Measurements from ENCODE around the gene CFAP68.

CFAP68 gene, protein sequence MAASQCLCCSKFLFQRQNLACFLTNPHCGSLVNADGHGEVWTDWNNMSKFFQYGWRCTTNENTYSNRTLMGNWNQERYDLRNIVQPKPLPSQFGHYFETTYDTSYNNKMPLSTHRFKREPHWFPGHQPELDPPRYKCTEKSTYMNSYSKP

DNA sequence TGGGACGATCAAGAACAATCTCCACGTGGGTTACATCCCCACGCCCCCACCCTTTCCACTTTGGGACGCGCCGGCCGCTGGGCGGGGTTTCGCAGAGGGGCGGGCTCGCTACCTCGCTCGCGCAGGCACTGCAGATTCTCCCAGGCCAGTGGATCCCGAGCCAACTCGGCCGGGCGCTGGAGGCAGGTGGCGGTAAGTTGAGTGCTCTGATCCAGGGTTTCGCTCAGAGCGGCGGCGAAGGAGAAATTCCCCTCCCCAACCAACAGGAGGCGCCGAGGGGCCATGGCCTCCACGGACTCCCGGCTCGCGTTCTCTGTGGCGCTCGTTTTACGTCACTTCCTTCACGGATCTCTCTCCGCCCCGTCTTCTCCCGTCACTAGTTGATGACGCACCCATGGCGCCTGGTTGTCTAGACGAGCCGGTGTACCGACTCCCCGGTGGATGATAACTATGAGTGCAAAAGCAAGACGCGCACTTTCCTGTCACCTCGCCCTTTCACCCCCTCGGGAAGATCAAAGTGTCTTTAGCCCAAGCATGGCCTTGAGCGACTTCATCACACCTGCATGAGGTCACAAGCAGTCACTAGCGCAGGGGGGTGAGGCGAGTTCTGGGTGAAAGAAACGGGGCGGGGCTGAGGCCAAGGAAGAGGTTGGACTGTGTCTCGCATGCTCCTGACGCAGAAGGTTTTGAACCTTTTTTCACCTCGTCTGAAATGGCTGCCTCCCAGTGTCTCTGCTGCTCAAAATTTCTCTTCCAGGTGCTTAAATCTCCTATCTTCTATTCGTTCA lies at the start of gene CFAP68, which contains the start of gene FDXACB1:
Gene CFAP68, plus strand, starts transcription at position 693 of the 788 bp plus-strand sequence. Its CDS starts 20 bp downstream, at position 713.
Gene FDXACB1, minus strand, starts transcription at position 317 of the 788 bp plus-strand sequence. Its CDS starts 33 bp downstream, at position 284.
- DNase-seq, result peak; percentile 93

DNA sequence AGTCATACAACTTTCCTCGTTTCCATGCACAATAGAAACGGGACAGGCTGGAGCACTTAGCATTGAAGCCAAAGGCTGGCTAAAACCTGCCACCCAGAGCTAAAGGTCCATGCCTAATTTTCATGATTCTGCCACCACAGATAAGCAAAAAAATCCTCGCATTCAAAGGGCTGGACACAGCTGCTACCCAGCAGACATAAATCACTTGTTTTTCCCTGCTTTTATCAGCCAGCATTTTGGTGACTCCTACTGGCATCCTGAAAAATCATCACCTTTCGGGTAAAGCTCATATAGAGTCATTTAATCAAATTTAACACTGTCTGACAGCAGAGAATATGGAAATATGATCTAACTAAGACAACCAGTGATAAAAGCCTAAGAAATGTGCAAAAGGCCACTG lies 45.8 kb upstream of the CFAP68 start:
- DNase-seq, result no peak

- DNase-seq, result no peak
These were observed 44.7 kb upstream of the CFAP68 start for GRCh38 chr11:111834432-111835163.

DNA sequence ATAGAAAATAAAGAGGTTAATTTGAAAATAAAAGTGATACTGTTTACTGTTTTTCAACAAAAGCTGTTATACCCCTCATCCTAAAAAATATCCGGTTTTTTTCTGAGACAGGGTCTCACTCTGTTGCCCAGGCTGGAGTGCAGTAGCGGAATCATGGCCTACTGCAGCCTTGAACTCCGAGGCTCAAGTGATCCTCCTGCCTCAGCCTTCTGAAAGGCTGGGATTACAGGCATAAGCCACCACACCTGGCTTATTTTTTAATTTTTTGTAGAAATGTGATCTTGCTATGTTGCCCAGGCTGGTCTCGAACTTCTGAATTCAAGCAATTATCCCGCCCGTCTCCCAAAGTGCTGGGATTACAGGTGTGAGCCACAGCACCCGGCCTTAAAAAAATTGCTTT lies 43.7 kb upstream of the CFAP68 start:
- no peak for DNase-seq

- no peak for DNase-seq
These were observed 43.2 kb upstream of the CFAP68 start for GRCh38 chr11:111836162-111836561.

- DNase-seq, result no peak
These were observed 42.6 kb upstream of the CFAP68 start for GRCh38 chr11:111836721-111837120.

- no peak for DNase-seq
These were observed 41.9 kb upstream of the CFAP68 start for GRCh38 chr11:111837366-111837891.

GRCh38 chr11:111838054-111838453 lies 41.3 kb upstream of the CFAP68 start:
- no peak for DNase-seq

DNA sequence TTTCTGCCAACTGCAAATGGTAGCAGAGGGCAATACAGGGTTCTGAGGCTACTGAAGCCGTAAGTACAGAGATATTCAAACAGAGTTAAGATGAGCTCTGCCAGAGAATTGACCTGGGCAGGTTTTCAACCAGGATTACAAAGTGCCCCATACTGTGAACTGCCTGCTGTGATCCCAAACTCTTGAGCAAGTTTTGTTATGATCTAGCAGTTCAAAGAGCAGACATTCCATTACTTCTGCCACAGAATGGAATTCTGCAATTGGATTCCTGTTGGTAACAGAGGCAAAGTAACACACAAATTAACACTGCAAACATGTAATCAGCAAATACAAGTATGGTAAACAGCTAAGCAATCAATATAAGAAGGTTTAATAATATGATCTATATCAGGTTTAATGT lies 39.2 kb upstream of the CFAP68 start:
- DNase-seq, result no peak

DNA sequence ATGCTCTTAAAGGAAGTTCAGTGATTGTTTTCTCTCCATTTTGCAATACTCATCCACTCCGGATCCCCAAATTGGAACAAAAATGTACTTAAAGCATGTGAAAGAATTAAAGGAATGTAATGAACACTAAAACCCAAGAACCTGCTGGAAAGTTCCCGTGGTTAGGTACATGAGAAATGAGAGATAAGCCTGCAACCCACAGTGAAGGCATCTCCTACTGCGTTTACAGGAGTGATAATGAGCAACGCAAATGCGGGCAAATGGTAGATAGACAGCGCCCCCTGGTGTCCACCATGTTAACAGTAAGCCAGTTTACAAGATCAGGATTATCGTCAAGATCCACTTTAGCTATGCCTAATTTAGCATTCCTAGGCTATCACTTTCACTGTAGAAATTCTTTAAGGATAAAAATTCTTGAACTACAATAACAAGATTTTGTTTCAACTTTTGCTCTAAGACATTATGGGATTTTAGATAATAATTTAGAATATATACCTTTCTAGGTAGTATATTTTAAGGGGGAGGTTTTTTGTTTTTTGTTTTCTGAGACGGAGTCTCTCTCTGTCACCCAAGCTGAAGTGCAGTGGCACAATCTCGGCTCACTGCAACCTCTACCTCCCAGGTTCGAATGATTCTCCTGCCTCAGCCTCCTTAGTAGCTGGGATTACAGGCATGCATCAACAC lies 37.8 kb upstream of the CFAP68 start:
- peak; percentile 83 to 87 for DNase-seq

GRCh38 chr11:111843661-111844060 lies 35.7 kb upstream of the CFAP68 start:
- DNase-seq, result no peak

- no peak for DNase-seq
These were observed 33.9 kb upstream of the CFAP68 start for GRCh38 chr11:111845276-111846028.

- DNase-seq, result no peak
These were observed 33.3 kb upstream of the CFAP68 start for GRCh38 chr11:111846063-111846462.

GRCh38 chr11:111846636-111847035 lies 32.7 kb upstream of the CFAP68 start:
- DNase-seq, result no peak

DNA sequence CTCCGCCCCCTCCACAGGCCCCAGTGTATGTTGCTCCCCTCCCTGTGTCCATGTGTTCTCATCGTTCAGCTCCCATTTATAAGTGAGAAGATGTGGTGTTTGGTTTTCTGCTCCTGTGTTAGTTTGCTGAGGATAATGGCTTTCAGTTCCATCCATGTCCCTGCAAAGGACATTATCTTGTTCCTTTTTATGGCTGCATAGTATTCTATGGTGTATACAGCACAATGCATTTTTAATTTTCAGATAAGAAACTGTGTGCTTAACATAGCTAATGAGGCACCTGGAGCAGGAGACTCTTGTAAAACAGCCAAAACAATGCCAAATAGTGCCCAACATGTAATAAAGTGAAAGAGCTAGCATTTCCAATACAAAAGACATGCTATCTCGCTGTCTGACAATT lies 29.7 kb upstream of the CFAP68 start:
- DNase-seq, result no peak

DNA sequence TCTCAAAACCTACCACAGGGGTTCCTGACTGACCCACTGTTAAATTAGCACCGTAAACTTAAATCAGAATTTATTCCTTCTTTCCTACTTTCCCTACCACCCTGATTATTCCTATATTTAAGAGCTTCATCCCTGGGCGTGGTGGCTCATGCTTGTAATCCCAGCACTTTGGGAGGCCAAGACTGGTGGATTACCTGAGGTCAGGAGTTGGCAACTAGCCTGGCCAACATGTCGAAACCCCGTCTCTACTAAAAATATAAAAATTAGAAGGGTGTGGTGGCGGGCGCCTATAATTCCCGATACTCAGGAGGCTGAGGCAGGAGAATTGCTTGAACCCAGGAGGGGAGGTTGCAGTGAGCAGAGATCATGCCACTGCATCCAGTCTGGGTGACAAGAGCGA lies 28.3 kb upstream of the CFAP68 start:
- DNase-seq, result no peak

DNA sequence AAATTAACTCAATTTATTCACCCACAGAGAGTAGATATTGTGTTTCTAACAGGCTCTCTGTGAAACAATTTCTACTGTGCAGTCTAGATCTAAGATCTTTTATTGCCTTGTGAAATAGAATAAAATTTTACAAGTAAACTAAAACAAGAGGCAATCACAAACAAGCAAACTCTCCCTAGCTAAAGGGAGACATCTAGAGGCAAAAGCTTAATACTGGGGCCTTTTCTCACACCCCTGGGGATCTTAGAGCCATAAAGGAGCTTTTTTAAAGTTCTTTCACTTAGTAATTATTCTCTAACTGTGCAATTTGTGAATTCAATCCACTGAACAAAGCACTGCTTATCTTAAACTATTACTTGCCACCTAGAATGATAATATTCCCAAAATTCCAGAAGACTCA lies 27.7 kb upstream of the CFAP68 start:
- no peak for DNase-seq

DNA sequence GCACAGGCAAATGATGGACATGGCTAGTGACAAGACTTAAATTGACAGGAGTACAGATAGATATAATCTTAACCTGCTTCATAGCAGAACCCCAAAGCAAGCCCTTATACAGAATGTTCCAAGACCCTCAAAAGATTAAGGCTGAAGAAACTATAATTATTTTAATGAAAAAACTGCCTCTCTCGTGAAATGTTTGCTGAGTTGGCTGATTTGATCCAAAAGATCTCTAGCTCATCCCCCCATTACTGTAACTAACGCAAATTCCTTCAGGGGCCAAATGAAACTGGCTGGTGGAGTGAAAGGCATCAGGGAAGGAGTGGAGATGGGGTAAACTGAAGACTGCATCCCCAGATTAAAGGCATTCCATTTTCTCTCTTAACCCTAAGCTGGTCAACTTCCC lies 27.2 kb upstream of the CFAP68 start:
- no peak for DNase-seq

DNA sequence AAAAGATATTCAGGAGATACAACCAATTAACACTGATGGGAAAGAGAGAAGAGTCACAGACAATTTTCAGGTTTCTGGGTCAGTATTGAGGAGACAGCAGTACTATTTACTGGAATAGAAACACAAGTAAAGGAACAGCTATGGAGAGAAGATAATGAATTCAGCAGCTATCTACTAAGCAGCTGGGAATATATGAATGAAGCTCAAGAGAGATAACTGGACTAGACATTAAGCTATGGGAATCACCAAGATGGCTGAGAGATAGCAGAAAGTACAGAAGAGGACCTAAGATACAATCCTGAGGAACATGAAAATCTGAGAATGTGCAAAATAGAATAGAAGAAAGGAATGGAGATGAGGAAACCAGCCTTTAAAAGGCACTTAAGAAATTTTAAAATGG lies 23.8 kb upstream of the CFAP68 start:
- DNase-seq, result no peak

- DNase-seq, result no peak
These were observed 19.1 kb upstream of the CFAP68 start for GRCh38 chr11:111860257-111860656.

DNA sequence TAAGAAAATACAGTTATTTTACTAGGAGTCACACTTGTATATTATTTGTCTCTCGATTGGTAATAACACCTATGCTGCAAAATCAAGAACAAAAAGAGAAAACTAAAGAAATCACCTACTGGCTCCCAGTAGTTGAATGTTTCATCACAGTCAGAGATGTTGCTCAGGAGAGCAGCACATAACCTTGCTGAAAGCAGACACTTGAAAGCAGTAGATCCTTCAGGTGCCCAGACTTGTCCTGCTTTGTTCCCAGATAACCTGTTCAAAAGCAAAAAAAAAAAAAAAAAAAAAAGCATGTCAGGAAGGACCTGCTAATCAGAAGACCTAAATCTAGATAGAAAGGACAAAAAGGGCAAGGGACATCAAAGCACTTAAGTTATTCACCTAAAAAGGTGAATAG lies 9.2 kb upstream of the CFAP68 start:
- DNase-seq, result no peak

GRCh38 chr11:111870522-111870885 lies 8.8 kb upstream of the CFAP68 start:
- no peak for DNase-seq
